GM18502 (cell line): ENCODE data around the gene ANKRD44.

Source experiments
- ATAC-seq: cut with Tn5 transposase; IDR thresholded peaks from one replicate; pipeline ENCODE4 v1.9.1; 2021; ENCODE audit warnings: mild to moderate bottlenecking; ENCODE audit not compliant: unreplicated experiment, poor library complexity

ANKRD44 gene

DNA sequence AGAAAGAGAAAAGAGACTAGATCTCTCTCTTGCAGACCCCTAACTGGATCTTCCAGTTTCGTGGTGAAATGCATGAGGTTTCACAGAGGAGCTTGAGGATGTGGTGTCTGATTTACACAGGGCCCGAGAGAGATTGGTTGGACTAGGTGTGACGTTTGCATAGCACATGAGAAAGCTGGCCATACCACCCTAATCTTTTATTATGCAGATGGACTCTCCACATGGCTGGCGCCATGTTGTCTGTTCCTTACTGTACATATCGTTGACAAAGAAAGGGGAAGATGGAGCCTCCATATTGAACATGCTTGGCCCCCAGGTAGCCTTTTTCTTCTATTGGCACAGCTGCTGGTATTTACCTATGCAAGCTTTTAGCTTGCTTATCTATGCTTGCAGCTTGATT is 356.6 kb downstream of the ANKRD44 start:
- no peak for ATAC-seq

- no peak for ATAC-seq
Observed at GRCh38 chr2:196952936-196953335, 357.6 kb downstream of the ANKRD44 start.

- ATAC-seq: no peak
Observed at GRCh38 chr2:196951973-196952372, 358.6 kb downstream of the ANKRD44 start.

DNA sequence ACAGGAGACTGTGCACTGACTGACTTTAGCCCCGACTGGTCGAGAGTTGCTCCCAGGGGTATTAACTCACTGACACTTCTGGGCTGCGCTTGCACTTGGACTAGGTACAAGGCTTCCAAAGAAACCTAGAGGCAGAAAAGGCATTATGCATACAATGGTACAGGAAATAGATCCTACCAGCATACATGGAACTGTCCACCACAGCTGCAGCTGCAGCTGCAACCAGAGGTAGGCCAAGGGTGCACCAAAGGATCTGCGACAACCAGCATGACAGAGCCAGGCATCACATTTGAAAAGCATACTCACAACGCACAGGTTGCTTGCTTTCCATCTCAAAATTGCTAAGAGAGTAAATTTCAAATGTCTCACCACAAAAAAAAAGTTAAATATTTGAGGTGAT is 361.5 kb downstream of the ANKRD44 start:
- ATAC-seq: no peak

GRCh38 chr2:196944570-196944969 is 366.0 kb downstream of the ANKRD44 start:
- peak; percentile 82 for ATAC-seq

DNA sequence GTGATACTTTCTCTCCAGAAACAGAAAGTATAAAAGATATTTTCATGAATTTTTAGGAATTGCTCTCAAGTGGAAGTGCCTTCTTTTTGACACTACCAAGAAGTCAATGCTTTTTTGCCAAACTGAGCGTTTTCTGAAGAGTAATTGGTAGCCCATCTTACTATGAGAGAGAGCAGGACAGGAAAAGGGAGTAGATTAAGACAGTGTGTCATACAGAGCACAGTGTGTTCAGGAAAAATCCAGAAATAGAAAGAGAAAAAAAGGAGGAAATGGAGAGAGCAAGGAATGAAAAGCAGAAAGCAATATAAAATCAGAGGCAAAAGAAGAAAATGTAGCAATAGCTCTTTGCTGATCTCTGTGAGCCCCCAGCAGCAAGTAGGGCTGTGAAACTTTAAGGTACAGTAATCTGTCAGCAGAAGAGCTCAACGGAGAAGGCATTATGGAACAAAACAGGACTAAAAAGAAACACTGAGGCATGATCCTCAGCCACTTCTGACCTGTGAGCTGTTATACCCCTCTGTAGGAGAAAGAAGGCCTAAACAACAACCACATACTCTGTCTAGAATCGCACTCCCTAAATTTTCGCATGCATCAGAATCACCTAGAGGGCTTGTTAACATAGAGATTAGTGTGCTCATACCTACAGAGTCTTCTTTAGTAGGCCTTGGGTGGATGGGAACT is 369.0 kb downstream of the ANKRD44 start:
- no peak for ATAC-seq

DNA sequence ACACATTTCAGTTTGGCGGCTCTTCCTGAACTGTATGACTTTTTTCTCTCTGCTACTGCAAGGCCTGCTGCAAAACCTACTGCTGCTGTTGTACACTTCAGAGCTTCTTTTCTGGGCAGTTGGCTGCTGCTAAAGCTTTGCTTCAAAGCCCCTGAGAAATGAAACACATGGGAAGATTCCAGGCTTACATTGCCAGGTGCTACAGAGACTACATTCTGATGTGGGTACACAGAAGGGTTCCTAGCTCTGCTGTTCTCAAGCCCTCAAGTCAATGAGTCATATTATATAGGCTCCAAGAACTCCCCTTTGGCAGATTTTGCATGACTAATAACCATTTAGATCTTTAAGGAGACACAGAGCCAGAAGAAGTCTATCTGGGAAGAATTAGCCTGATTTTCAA is 371.2 kb downstream of the ANKRD44 start:
- ATAC-seq: no peak
